A549 (cell line): ENCODE measurements around the gene GLIS1. TPM values are rescaled to one million over a fixed set of nuclear protein-coding genes. Genes with fewer than 3 reads are reported as not detected.

Experiments
- ATAC-seq, 2 experiments: fragments of 200-7000 bp in 1 of 2; fragments of >200 bp in 1 of 2; cut with Nextera tagmentation in 1 of 2; cut with Tn5 transposase in 1 of 2; 3 replicates each; pipeline versions ENCODE4 v1.8.0 to v1.9.1; 2018 to 2020; ENCODE audit warnings: mild to moderate bottlenecking in 1 of 2, moderate library complexity in 1 of 2
- CTCF ChIA-PET: fragments of 300-600 bp; sonication (Branson Sonifier 250); formaldehyde crosslinking; extraction: SDS; loops from one replicate; lab custom pipeline; 2021; ENCODE audit warnings: antibody characterized with exemption, inconsistent platforms; lab: Yijun Ruan, JAX
- POLR2A ChIA-PET: fragments of 350-600 bp; formaldehyde crosslinking; extraction: SDS; loops from one replicate; lab custom pipeline; 2021; ENCODE audit warnings: antibody characterized with exemption, inconsistent platforms; lab: Yijun Ruan, JAX
- DNase-seq, 2 experiments: peaks; one replicate each; pipeline versions ENCODE4 v3.0.0 to v3.0.0-alpha.2; 2011 to 2016; ENCODE audit warnings: low read depth in 1 of 2, low spot score in 1 of 2
- FAIRE-seq: peaks from 2 replicates; lab custom pipeline; 2011; peaks lifted over from hg19 to GRCh38; lab: Jason Lieb, UNC
- H3K27ac ChIP-seq, 2 experiments: fragments of >200 bp; sonication (Bioruptor Twin); formaldehyde crosslinking; 3 replicates each; pipeline ENCODE4 v1.5.1; 2016 to 2017
- H3K4me1 ChIP-seq: fragments of >200 bp; sonication (Bioruptor Twin); formaldehyde crosslinking; 3 replicates; pipeline ENCODE4 v1.6.1; 2016
- H3K4me2 ChIP-seq: fragments of >200 bp; sonication (Bioruptor Twin); formaldehyde crosslinking; 3 replicates; pipeline ENCODE4 v1.6.1; 2016
- H3K4me3 ChIP-seq: fragments of >200 bp; sonication (Bioruptor Twin); formaldehyde crosslinking; 3 replicates; pipeline ENCODE4 v1.5.1; 2016
- H3K9me3 ChIP-seq: fragments of >200 bp; sonication (Bioruptor Twin); formaldehyde crosslinking; 3 replicates; pipeline ENCODE4 v1.6.1; 2016
- ATOH8 ChIP-seq: fragments of 250-450 bp; sonication (Bioruptor Pico); IDR thresholded peaks from 2 replicates; pipeline ENCODE4 v1.5.0; 2020; ENCODE audit warnings: low read depth, mild to moderate bottlenecking, moderate library complexity
- BHLHE40 ChIP-seq: IDR thresholded peaks from 2 replicates; pipeline ENCODE4 v1.6.1; 2012; ENCODE audit warnings: low read depth, low read length, inconsistent platforms
- CBX8 ChIP-seq: fragments of 200-600 bp; sonication (generic); IDR thresholded peaks from 2 replicates; pipeline ENCODE4 v1.6.1; 2016
- CEBPB ChIP-seq, 2 experiments: fragments of >200 bp in 1 of 2; sonication (Bioruptor Twin) in 1 of 2; formaldehyde crosslinking in 1 of 2; IDR thresholded peaks; 2 replicates each; pipeline ENCODE4 v1.6.1; 2012 to 2016
- CHD2 ChIP-seq: fragments of 150-350 bp; IDR thresholded peaks from 2 replicates; pipeline ENCODE4 v1.6.1; 2014; ENCODE audit warnings: low read length; ENCODE audit not compliant: partially characterized antibody
- EHMT2 ChIP-seq: fragments of 200-600 bp; sonication (generic); IDR thresholded peaks from 2 replicates; pipeline ENCODE4 v1.6.1; 2016; ENCODE audit warnings: antibody characterized with exemption, low read depth, mild to moderate bottlenecking, moderate library complexity
- EP300 ChIP-seq, 2 experiments: fragments of >200 bp; sonication (Bioruptor Twin); formaldehyde crosslinking; IDR thresholded peaks; 2 replicates in 1 of 2; 3 replicates in 1 of 2; pipeline ENCODE4 v1.6.1; 2016 to 2017
- HDAC2 ChIP-seq: fragments of 200-600 bp; sonication (generic); IDR thresholded peaks from 2 replicates; pipeline ENCODE4 v1.6.1; 2016
- JUNB ChIP-seq: fragments of >200 bp; sonication (Bioruptor Twin); formaldehyde crosslinking; IDR thresholded peaks from 2 replicates; pipeline ENCODE4 v1.6.1; 2016
- KDM5A ChIP-seq: fragments of 200-600 bp; sonication (generic); IDR thresholded peaks from 2 replicates; pipeline ENCODE4 v1.6.1; 2016; ENCODE audit warnings: antibody characterized with exemption, mild to moderate bottlenecking
- MAFK ChIP-seq: fragments of 450-650 bp; IDR thresholded peaks from 2 replicates; pipeline ENCODE4 v1.6.1; 2014; ENCODE audit not compliant: partially characterized antibody
- MAZ ChIP-seq: fragments of 150-350 bp; IDR thresholded peaks from 2 replicates; pipeline ENCODE4 v1.6.1; 2014; ENCODE audit warnings: antibody characterized with exemption, low read depth, low read length, borderline replicate concordance
- NR3C1 ChIP-seq: fragments of >200 bp; sonication (Bioruptor Twin); formaldehyde crosslinking; IDR thresholded peaks from 3 replicates; pipeline ENCODE4 v1.6.1; 2017
- PHF8 ChIP-seq: fragments of 200-600 bp; sonication (generic); IDR thresholded peaks from 2 replicates; pipeline ENCODE4 v1.6.1; 2016; ENCODE audit warnings: low read depth, mild to moderate bottlenecking, antibody characterized with exemption, moderate library complexity, borderline replicate concordance
- POLR2A ChIP-seq: IDR thresholded peaks from 2 replicates; pipeline ENCODE4 v1.6.1; 2012; ENCODE audit warnings: mild to moderate bottlenecking, low read length
- RCOR1 ChIP-seq: fragments of 150-350 bp; IDR thresholded peaks from 2 replicates; pipeline ENCODE4 v1.6.1; 2014; ENCODE audit warnings: antibody characterized with exemption, low read length, low read depth
- REST ChIP-seq: fragments of 200-600 bp; sonication (generic); IDR thresholded peaks from 2 replicates; pipeline ENCODE4 v1.6.1; 2016; ENCODE audit warnings: antibody characterized with exemption, mild to moderate bottlenecking, moderate library complexity
- RFX5 ChIP-seq: fragments of 450-650 bp; IDR thresholded peaks from 2 replicates; pipeline ENCODE4 v1.7.1; 2014; ENCODE audit warnings: antibody characterized with exemption, mild to moderate bottlenecking, moderate library complexity
- SMC3 ChIP-seq: fragments of >200 bp; sonication (Bioruptor Twin); formaldehyde crosslinking; IDR thresholded peaks from 3 replicates; pipeline ENCODE4 v1.6.1; 2018; ENCODE audit warnings: inconsistent platforms
- ZC3H11A ChIP-seq: fragments of 450-650 bp; IDR thresholded peaks from 2 replicates; pipeline ENCODE4 v1.6.1; 2014; ENCODE audit warnings: antibody characterized with exemption, mild to moderate bottlenecking
- ZSCAN20 ChIP-seq: fragments of 250-450 bp; sonication (Bioruptor Pico); IDR thresholded peaks from 2 replicates; pipeline ENCODE4 v1.8.0; 2022; ENCODE audit warnings: mild to moderate bottlenecking, moderate library complexity
- WGBS: methylation state at CpG from one replicate; pipeline ENCODE4 v1.1.6; 2017; ENCODE audit errors: missing lambda C conversion rate; 5-methylcytosine and 5-hydroxymethylcytosine counted together
- polyA plus RNA-seq, 4 experiments: library from polyadenylated mRNA; depleted of rRNA in 3 of 4; stranded (reverse); fragments of >200 nt; fragmentation: RNase III in 1 of 4; extraction: RNeasy Plus Mini Kit Qiagen cat#74134 plus additional on column Dnase treatment in 1 of 4; gene quantifications; 2 replicates in 3 of 4; 3 replicates in 1 of 4; pipeline ENCODE4 v1.2.3, GENCODE V29; 2011 to 2017
- TF ChIP-seq, protein P1 (sequence below): fragments of 450-650 bp; IDR thresholded peaks from 2 replicates; pipeline ENCODE4 v1.6.1; 2014; ENCODE audit warnings: antibody characterized with exemption
- TF ChIP-seq, protein P2 (sequence below): fragments of >200 bp; sonication (Bioruptor Twin); formaldehyde crosslinking; IDR thresholded peaks from 3 replicates; pipeline ENCODE4 v1.6.1; 2016
- TF ChIP-seq, protein P3 (sequence below): fragments of >200 bp; sonication (Bioruptor Twin); formaldehyde crosslinking; IDR thresholded peaks from 2 replicates; pipeline ENCODE4 v1.6.1; 2016
- TF ChIP-seq, protein P4 (sequence below): IDR thresholded peaks from 2 replicates; pipeline ENCODE4 v1.6.1; 2012; ENCODE audit warnings: low read depth, borderline replicate concordance
- TF ChIP-seq, protein P5 (sequence below): fragments of >200 bp; sonication (Bioruptor Twin); formaldehyde crosslinking; IDR thresholded peaks from 3 replicates; pipeline ENCODE4 v1.5.1; 2016

The GLIS1 gene
- polyA plus RNA-seq, 2 of the 4 experiments (the other 2 are of a cell fraction), result 0.04 TPM; not detected in 1

- FAIRE-seq, result no peak
- H3K4me1 ChIP-seq, result no peaks in the 10 kb centered on the region
- POLR2A ChIA-PET, result no interaction called here
These were observed 122.5 kb downstream of the GLIS1 start for GRCh38 chr1:53616511-53616910.

DNA sequence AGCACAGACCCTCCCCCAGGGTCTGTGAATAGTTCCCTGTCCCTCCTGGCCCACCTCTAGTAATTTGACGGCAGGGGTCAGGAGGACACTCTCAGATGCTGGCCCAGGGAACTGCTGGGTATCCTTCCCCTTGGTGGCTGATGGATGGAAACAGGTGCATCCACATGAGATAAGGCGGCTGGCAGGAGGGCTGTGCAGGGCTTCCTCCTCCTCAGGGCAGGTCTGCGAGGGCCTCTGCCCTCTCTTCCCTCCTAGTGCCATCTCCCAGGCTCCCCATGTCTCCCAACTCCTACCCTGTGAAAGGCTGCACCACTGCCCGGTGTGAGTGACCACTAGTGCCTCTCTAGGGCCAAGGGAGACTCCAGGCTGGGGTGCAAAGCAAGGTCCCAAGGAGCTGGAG lies 123.9 kb downstream of the GLIS1 start:
- H3K4me1 ChIP-seq, result no peaks in the 10 kb centered on the region
- ChIA-PET CTCF (no interaction called here), POLR2A (no interaction called here)
- WGBS, result 48% methylated on average over 2 of the region's 4 CpGs
- no peak for FAIRE-seq
- DNase-seq, result no peak
- H3K4me2 ChIP-seq, result no peak overlapping the region
- no peak for ATAC-seq
- no peak for TF ChIP-seq KDM5A
- no peak for TF ChIP-seq RCOR1
- TF ChIP-seq HDAC2, result no peak
- TF ChIP-seq ZSCAN20 (CRISPR knock-in tag), result no peak
- TF ChIP-seq SMC3, result no peak
- TF ChIP-seq JUNB, result no peak
- TF ChIP-seq, protein P1, sequence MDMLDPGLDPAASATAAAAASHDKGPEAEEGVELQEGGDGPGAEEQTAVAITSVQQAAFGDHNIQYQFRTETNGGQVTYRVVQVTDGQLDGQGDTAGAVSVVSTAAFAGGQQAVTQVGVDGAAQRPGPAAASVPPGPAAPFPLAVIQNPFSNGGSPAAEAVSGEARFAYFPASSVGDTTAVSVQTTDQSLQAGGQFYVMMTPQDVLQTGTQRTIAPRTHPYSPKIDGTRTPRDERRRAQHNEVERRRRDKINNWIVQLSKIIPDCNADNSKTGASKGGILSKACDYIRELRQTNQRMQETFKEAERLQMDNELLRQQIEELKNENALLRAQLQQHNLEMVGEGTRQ, result no peak
- TF ChIP-seq ATOH8 (CRISPR knock-in tag), result no peak
- no peak for TF ChIP-seq RFX5
- no peak for TF ChIP-seq REST
- 0 out of 3 replicates have a peak, but pooled peaks cover 6% of the 10 kb centered on the region for H3K9me3 ChIP-seq
- H3K27ac ChIP-seq, result no peak overlapping the region
- no peak overlapping the region for H3K4me3 ChIP-seq

More at GRCh38 chr1:53616511-53616910, 122.5 kb downstream of the GLIS1 start:
- CTCF ChIA-PET, result no interaction called here
- Histone ChIP-seq H3K9me3 (no peaks in the 10 kb centered on the region), H3K4me2 (no peak overlapping the region), H3K27ac (no peak overlapping the region), H3K4me3 (no peak overlapping the region)
- TF ChIP-seq BHLHE40 (no peak), ZC3H11A (no peak), RCOR1 (no peak), CBX8 (no peak), POLR2A (no peak), SMC3 (no peak), HDAC2 (no peak), EHMT2 (no peak), PHF8 (no peak), EP300 (IDR thresholded peaks at IDR 0.05) (no peak), MAFK (no peak), MAZ (no peak), JUNB (no peak), NR3C1 (no peak), CEBPB (IDR thresholded peaks at IDR 0.05) (no peak), CHD2 (no peak)
- TF ChIP-seq, protein P2, sequence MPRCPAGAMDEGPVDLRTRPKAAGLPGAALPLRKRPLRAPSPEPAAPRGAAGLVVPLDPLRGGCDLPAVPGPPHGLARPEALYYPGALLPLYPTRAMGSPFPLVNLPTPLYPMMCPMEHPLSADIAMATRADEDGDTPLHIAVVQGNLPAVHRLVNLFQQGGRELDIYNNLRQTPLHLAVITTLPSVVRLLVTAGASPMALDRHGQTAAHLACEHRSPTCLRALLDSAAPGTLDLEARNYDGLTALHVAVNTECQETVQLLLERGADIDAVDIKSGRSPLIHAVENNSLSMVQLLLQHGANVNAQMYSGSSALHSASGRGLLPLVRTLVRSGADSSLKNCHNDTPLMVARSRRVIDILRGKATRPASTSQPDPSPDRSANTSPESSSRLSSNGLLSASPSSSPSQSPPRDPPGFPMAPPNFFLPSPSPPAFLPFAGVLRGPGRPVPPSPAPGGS, result no peak
- TF ChIP-seq, protein P3, sequence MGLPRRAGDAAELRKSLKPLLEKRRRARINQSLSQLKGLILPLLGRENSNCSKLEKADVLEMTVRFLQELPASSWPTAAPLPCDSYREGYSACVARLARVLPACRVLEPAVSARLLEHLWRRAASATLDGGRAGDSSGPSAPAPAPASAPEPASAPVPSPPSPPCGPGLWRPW, result no peak
- TF ChIP-seq, protein P4, sequence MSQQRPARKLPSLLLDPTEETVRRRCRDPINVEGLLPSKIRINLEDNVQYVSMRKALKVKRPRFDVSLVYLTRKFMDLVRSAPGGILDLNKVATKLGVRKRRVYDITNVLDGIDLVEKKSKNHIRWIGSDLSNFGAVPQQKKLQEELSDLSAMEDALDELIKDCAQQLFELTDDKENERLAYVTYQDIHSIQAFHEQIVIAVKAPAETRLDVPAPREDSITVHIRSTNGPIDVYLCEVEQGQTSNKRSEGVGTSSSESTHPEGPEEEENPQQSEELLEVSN, result no peak
- TF ChIP-seq, protein P5, sequence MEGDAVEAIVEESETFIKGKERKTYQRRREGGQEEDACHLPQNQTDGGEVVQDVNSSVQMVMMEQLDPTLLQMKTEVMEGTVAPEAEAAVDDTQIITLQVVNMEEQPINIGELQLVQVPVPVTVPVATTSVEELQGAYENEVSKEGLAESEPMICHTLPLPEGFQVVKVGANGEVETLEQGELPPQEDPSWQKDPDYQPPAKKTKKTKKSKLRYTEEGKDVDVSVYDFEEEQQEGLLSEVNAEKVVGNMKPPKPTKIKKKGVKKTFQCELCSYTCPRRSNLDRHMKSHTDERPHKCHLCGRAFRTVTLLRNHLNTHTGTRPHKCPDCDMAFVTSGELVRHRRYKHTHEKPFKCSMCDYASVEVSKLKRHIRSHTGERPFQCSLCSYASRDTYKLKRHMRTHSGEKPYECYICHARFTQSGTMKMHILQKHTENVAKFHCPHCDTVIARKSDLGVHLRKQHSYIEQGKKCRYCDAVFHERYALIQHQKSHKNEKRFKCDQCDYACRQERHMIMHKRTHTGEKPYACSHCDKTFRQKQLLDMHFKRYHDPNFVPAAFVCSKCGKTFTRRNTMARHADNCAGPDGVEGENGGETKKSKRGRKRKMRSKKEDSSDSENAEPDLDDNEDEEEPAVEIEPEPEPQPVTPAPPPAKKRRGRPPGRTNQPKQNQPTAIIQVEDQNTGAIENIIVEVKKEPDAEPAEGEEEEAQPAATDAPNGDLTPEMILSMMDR, result no peak
- no peak for DNase-seq
- no peak for ATAC-seq
- 71% methylated on average over 5 of the region's 5 CpGs for WGBS
